ENCODE results near the gene CPZ. TPM values are rescaled to one million over a fixed set of nuclear protein-coding genes. Genes with fewer than 3 reads are reported as not detected.
A peak's percentile ranks its signal among the peaks of the same experiment; 100 is the strongest.

The CPZ gene
- total RNA-seq, 3 donors from 2014 or later, result not detected

DNA sequence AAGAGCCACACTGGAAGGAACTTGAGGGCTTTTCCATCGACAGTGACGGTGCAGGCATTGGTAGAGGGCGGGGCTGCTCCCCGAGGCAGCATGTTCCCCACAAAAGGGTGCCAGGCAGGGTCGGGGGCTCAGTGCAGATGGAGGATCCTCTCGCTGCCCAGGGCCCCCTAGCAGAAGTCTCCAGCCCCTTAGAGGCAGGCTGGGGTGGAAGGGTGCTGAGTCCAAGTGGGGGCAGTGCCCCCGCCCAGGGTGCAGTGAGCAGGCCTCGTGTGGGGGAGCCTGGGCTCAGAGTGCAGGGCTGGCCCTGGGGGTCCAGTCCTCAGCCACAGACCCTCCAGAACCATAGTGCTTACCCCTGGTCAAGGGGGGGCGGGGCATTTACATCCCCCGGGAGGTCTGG, 9.0 kb downstream of the CPZ start:
- no peaks in the 10 kb centered on the region for H3K36me3 Mint-ChIP-seq (ENCODE audit: insufficient read depth)
- H3K9me3 Mint-ChIP-seq, result no peaks in the 10 kb centered on the region
- ATAC-seq, result no peak
- H3K4me3 Mint-ChIP-seq, result no peak overlapping the region
- H3K27me3 Mint-ChIP-seq (ENCODE audit: low read depth), result peaks cover 3% of the 10 kb centered on the region
- DNase-seq, result no peak
- H3K4me1 Mint-ChIP-seq (ENCODE audit: low read depth), result no peaks in the 10 kb centered on the region

DNA sequence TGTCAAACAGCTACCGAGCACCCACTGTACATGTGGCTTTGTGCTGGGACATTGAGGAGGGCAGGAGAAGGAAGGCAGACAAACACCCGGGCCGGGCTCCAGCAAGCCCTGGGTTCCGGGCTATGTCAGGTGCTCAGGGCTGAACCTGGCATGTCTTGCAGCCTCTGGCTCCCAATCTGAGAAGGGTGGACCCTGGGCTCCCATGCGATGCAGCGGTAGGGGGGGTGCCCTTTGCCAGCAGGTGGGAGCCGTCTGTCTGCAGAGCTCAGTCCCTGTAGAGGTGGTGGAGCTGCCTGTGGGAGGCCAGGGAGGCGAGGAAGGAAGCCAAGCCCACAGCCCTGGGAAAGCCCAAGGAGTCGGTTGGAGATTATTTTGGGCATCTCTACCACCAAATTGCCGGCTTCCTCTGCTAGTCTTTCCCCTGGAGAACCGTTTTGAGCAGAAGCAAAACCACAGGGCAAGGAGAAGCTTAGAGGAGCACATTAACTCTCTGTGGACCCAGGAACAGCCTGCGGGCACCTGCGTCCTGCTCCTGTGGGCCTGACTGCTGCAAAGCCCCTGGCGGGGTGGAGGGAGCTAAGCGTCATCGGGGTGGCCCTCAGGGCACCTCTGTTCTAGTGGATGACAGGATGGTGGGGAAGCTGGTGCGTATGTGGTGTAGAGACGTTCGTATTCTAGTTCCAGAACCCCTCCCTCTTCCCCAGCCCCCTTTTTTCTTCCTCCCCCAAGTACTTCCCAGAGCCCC, 10.3 kb downstream of the CPZ start:
- no peak for DNase-seq
- H3K36me3 Mint-ChIP-seq (ENCODE audit: insufficient read depth), result no peaks in the 10 kb centered on the region
- H3K9me3 Mint-ChIP-seq, result no peaks in the 10 kb centered on the region
- H3K4me3 Mint-ChIP-seq, result no peak overlapping the region
- no peaks in the 10 kb centered on the region for H3K4me1 Mint-ChIP-seq (ENCODE audit: low read depth)
- peaks cover 3% of the 10 kb centered on the region for H3K27me3 Mint-ChIP-seq (ENCODE audit: low read depth)
- ATAC-seq, result no peak

DNA sequence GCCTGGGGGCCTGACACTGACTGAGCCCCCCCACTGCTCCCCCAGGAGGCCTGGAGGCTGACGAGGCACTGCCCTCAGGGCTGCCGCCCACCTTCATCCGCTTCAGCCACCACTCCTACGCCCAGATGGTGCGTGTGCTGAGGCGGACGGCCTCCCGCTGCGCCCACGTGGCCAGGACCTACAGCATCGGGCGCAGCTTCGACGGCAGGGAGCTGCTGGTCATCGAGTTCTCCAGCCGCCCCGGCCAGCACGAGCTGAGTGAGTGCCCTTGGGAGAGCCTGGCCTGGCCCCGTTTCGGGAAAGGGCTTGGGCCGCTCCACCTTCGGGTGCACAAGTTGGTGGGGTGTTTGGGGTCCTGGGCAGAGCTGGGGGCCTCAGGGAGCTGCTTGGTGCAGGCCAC, 11.4 kb downstream of the CPZ start:
- DNase-seq (no peak), ATAC-seq (no peak)
- H3K4me3 Mint-ChIP-seq, result no peak overlapping the region
- H3K36me3 Mint-ChIP-seq (ENCODE audit: insufficient read depth), result no peaks in the 10 kb centered on the region
- H3K9me3 Mint-ChIP-seq, result no peaks in the 10 kb centered on the region
- no peaks in the 10 kb centered on the region for H3K4me1 Mint-ChIP-seq (ENCODE audit: low read depth)
- peaks cover 5% of the 10 kb centered on the region for H3K27me3 Mint-ChIP-seq (ENCODE audit: low read depth)

DNA sequence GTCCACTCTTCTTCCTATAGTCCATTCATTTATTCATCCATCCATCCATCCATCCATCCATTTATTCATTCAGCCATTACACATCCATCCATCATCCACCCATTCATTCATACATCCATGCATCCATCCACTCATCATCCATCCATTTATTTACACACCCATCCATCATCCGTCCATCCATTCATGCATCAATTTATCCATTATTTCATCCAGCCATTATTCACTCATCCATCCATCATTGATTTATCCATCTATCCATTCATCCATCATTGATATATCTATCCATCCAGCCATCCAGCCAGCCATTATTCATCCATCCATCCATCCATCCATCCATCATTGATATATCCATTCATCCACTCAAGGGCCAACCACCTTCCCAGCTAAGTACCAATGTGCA, 12.7 kb downstream of the CPZ start:
- Mint-ChIP-seq H3K4me3 (no peak overlapping the region), H3K9me3 (no peaks in the 10 kb centered on the region), H3K36me3 (ENCODE audit: insufficient read depth) (no peaks in the 10 kb centered on the region), H3K27me3 (ENCODE audit: low read depth) (peaks cover 3% of the 10 kb centered on the region), H3K4me1 (ENCODE audit: low read depth) (no peaks in the 10 kb centered on the region)
- DNase-seq (no peak), ATAC-seq (no peak)

DNA sequence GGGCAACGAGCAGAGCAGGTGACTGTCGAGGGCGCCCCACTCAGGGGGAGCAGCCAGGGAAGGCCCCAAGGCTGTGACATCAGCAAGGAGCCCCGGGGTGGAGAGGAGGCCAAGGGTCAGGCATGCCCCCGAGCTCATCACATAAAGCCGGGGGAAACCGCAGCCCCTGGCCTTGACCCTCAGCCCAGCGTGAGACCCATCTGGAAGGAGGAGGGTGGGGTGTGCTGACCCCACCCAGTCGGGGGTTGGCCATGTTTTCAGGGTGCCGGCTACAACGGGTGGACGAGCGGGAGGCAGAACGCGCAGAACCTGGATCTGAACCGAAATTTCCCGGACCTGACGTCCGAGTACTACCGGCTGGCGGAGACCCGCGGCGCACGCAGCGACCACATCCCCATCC, 13.9 kb downstream of the CPZ start:
- ATAC-seq, result no peak
- H3K4me1 Mint-ChIP-seq (ENCODE audit: low read depth), result no peaks in the 10 kb centered on the region
- no peak for DNase-seq
- H3K36me3 Mint-ChIP-seq (ENCODE audit: insufficient read depth), result no peaks in the 10 kb centered on the region
- H3K9me3 Mint-ChIP-seq, result no peaks in the 10 kb centered on the region
- H3K4me3 Mint-ChIP-seq, result no peak overlapping the region
- peaks cover 1% of the 10 kb centered on the region for H3K27me3 Mint-ChIP-seq (ENCODE audit: low read depth)

DNA sequence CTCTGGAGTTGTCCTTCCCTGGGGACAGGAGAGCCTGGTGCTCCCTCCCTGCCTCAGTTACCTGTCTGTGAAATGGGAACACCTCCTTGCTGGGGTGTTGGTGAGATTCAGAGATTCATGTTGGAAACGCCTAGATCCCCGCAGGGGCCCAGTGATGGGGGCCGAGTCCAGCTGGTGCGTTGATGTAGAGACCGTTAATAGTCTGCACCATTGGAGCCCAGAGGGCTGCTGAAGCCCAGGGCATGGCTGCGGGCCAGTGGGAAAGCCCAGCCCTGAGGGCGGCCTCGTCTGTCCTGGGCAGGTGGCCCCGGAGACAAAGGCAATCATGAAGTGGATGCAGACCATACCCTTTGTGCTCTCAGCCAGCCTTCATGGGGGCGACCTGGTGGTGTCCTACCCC, 14.4 kb downstream of the CPZ start:
- Mint-ChIP-seq H3K4me3 (no peak overlapping the region), H3K36me3 (ENCODE audit: insufficient read depth) (no peaks in the 10 kb centered on the region), H3K9me3 (no peaks in the 10 kb centered on the region)

DNA sequence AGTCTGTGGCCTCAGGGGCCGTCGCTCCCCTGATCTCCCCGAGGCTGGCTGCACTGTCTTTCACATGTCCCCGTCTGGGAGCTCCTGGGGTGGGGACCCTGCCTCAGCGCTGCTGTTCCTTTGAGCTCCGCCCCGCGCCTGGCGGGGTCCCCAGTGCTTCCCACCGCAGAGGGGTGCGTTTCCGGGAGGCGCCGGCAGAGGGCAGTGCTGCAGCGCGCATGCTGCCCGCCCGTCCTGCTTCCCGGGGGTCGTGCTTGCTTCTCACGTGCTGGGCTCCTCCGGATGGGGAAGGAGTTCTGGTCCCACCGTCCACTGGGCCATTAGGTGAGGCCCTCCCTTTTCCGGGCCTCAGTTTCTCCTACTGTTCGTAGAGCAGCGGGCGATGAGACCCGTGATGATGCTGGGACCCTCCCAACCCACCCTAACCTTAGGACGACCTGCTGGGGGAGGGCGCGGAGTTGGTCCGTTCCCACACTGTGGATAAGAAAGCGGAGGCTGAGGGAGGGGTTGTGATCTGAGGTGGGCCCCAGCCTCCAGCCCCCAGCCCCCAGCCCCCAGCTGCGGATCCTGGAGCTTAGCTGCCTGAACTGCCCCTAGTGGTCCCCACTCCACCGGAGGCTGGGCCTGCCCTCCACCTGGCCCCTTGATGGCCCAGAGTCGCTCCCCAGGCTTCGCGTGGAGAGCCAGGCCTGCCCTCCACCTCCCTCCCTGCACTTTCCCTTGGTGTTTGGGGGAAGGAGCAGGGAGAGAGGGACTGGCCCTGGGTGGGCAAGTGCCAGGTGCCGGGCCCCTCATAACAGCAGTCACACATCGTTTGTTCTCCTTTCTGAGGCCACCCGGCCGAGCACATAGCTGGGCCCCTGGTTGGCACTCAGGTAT, 15.3 kb downstream of the CPZ start:
- DNase-seq (peak; percentile 23), ATAC-seq (peak; percentile 22 to 37)
- Mint-ChIP-seq H3K4me3 (no peak overlapping the region), H3K36me3 (ENCODE audit: insufficient read depth) (no peaks in the 10 kb centered on the region), H3K27me3 (ENCODE audit: low read depth) (peaks cover 1% of the 10 kb centered on the region), H3K4me1 (ENCODE audit: low read depth) (no peaks in the 10 kb centered on the region), H3K9me3 (no peaks in the 10 kb centered on the region)

More for the DNA sequence above, 14.4 kb downstream of the CPZ start:
- Mint-ChIP-seq H3K4me1 (ENCODE audit: low read depth) (no peaks in the 10 kb centered on the region), H3K27me3 (ENCODE audit: low read depth) (peaks cover 1% of the 10 kb centered on the region)
- ATAC-seq (no peak), DNase-seq (no peak)

DNA sequence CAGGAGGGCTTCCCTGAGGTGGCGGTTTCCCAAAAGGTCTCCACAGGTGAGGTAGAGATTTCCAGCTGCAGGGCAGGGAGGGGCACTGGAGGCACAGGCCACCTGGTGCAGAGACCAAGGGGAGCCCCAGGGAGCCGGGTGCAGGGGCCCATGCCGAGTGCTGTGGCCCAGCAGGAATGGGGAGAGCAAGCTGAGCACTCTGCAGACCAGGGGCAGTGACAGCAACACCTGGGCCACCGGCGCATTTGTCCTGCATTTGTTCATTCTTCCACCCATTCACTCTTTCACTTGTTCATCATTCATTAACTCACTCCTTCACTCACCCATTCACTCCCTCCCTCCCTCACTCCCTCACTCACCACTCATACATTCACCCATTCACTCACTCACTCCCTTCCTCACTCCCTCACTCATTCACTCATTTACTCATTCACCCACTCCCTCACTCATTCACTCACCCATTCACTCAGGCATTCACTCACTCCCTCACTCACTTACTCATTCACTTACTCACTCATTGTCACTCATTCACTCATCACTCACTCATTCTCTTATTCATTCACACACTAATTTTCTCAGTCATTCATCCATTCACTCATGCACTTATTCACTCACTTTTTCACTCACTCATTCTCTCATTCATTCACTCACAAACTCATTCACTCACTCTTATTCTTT, 16.3 kb downstream of the CPZ start:
- H3K9me3 Mint-ChIP-seq, result no peaks in the 10 kb centered on the region
- H3K4me1 Mint-ChIP-seq (ENCODE audit: low read depth), result no peaks in the 10 kb centered on the region
- DNase-seq (no peak), ATAC-seq (no peak)
- H3K27me3 Mint-ChIP-seq (ENCODE audit: low read depth), result peaks cover 1% of the 10 kb centered on the region
- no peak overlapping the region for H3K4me3 Mint-ChIP-seq
- no peaks in the 10 kb centered on the region for H3K36me3 Mint-ChIP-seq (ENCODE audit: insufficient read depth)

DNA sequence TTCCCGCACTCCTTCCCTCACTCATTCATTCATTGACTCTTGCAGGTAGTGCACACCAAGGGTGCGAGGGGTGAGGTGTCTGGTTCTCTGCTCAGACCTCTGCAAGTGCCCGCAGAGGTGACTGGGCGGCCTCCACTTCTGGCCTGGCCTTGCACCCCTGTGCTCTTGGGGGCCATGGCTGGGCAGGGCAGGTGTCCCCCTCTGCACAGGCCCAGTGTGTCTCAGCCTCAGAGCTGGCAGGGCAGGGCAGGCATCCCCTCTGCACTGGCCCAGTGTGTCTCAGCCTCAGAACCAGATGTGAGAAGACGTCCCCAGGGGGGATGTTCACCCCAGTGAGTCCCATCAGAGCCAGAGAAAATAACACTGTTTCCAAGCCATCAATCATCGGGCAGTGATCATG, 16.8 kb downstream of the CPZ start:
- H3K9me3 Mint-ChIP-seq, result no peaks in the 10 kb centered on the region
- H3K4me1 Mint-ChIP-seq (ENCODE audit: low read depth), result no peaks in the 10 kb centered on the region
- ATAC-seq, result no peak

DNA sequence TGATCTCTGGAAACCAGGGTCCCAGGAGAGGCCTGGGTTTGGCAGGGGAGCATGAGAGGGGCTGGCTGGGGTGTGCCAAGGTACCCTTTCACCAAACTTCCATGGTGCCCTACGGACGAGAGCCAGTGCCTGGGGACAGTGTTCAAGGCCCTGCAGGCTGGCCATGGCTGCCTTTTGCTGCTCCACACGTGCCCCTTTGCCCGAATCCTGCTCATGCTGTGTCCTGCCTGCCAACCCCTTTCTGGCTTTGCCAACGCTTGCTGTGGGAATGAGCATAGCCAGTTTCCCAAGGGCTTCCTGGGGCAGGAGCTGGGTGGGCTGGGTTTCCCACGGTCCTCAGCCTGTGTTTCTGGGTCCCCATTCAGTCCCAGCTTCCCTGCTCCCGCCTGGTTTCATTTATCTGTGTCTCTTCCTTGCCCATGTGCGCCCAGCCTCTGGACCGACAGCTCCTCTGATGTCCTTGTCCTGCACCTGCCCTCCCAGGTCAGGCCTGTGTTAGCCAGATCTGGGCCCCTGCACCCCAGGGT, 17.3 kb downstream of the CPZ start:
- no peaks in the 10 kb centered on the region for H3K9me3 Mint-ChIP-seq
- no peak for ATAC-seq
- H3K36me3 Mint-ChIP-seq (ENCODE audit: insufficient read depth), result no peaks in the 10 kb centered on the region
- DNase-seq, result no peak
- no peak overlapping the region for H3K4me3 Mint-ChIP-seq
- no peaks in the 10 kb centered on the region for H3K4me1 Mint-ChIP-seq (ENCODE audit: low read depth)
- peaks cover 1% of the 10 kb centered on the region for H3K27me3 Mint-ChIP-seq (ENCODE audit: low read depth)

More for the DNA sequence above, 16.8 kb downstream of the CPZ start:
- Mint-ChIP-seq H3K4me3 (no peak overlapping the region), H3K36me3 (ENCODE audit: insufficient read depth) (no peaks in the 10 kb centered on the region), H3K27me3 (ENCODE audit: low read depth) (peaks cover 1% of the 10 kb centered on the region)
- no peak for DNase-seq

DNA sequence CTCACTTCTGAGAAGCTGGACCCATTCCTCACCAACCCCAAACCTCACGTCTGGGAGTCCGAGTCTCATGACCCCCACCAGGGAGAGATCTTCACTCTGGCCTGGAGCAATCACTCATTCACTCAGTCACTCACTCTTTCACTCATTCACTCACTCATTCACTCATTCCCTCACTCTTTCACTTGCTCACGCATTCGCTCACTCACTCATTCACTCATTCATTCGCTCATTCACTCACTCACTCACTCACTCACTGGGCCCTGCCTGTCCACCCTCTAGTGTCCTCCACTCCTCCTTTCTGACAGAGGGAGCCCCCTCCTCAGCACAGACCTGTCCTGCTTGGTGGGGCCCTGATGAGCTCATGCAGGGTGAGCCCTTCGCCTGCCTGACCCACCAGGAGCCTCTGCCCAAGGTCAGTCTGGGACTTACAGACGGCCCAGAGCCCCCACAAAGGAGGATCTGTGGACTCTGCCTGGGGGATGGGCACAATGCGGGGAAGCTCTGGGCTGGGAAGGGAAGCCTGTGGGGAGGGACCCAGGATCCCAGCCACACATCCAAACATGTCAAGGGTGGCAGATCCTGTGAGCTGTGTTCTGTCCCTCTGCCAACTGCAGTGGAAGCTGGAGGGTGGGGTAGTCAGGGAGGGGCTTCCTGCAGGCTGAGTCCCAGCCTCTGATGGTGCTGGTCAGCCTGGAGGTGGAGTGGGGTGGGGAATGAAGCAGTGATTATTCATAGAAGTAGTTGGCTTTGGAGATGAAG, 18.5 kb downstream of the CPZ start:
- DNase-seq (no peak), ATAC-seq (no peak)
- H3K4me1 Mint-ChIP-seq (ENCODE audit: low read depth), result no peaks in the 10 kb centered on the region
- H3K9me3 Mint-ChIP-seq, result no peaks in the 10 kb centered on the region
- no peak overlapping the region for H3K4me3 Mint-ChIP-seq
- peaks cover 1% of the 10 kb centered on the region for H3K27me3 Mint-ChIP-seq (ENCODE audit: low read depth)
- no peaks in the 10 kb centered on the region for H3K36me3 Mint-ChIP-seq (ENCODE audit: insufficient read depth)

DNA sequence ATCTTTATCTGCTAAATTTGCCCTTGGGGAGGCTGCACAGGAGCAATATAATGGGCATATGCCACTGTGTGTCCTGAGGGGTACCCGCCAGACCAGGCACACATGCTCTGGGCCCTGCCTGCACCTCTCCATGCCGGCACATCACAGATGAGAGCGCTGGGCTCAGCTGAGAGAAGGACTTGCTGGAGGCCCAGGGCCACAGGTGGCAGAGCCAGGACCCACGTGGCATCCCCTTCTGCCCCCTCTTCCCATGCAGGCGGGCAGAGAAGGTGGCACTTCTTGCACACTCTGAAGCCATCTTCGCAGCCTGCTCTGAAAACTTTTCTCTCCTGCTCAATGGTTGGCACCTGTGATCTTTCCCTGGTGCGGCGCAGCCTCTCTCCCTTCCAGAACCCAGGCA, 20.1 kb downstream of the CPZ start:
- H3K36me3 Mint-ChIP-seq (ENCODE audit: insufficient read depth), result no peaks in the 10 kb centered on the region
- H3K27me3 Mint-ChIP-seq (ENCODE audit: low read depth), result peaks cover 1% of the 10 kb centered on the region
- no peak overlapping the region for H3K4me3 Mint-ChIP-seq
- H3K4me1 Mint-ChIP-seq (ENCODE audit: low read depth), result no peaks in the 10 kb centered on the region
- ATAC-seq (no peak), DNase-seq (no peak)
- H3K9me3 Mint-ChIP-seq, result no peaks in the 10 kb centered on the region

DNA sequence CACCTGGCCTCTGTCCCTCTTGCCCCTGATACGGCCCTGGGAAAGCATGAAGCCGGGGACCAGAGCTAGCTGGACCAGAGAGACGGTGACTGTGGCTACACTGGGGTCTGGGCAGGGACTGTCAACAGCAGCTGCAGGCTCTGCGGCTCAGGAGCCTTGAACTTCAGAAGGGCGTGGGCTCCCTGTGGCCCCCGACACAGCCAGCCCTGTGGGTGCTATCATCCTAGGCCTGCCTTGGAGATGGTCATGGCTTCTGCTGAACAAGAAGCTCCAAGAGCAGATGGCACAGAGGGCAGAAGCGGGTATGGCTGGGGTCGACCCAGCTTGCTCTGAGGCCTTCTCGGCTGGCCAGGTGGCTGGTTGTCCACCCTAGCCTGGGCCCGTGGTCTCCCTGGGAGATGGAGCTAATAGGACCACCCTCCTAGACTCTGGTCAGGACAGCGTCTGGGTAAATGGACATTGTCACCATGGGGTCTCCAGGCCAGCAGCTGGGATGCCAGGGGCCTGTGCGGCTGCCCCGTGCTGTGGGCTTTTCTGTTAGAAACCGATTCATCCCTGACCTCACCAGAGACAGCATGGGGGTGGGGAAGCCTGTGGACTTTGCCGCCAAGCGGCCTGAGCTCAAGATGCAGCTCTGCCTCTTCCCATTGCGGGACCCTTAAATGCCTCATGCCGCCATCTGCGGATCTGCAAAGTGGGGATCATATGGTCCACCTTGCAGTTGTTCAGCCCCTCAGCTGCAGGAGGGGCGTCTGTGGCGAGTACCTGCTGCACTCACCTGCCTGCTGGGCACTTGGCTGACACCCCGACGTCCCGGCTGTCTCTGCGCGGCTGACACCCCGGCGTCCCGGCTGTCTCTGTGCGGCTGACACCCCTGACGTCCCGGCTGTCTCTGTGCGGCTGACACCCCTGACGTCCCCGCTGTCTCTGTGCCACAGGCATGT, 21.1 kb downstream of the CPZ start:
- no peaks in the 10 kb centered on the region for H3K27me3 Mint-ChIP-seq (ENCODE audit: low read depth)
- no peaks in the 10 kb centered on the region for H3K4me1 Mint-ChIP-seq (ENCODE audit: low read depth)
- no peak for ATAC-seq
- no peak for DNase-seq
- H3K9me3 Mint-ChIP-seq, result no peaks in the 10 kb centered on the region
- no peak overlapping the region for H3K4me3 Mint-ChIP-seq
- no peaks in the 10 kb centered on the region for H3K36me3 Mint-ChIP-seq (ENCODE audit: insufficient read depth)
